Mesenteric fat pad (tissue), 1 donor: ENCODE results near the gene NPC1. TPM values are rescaled to one million over a fixed set of nuclear protein-coding genes. Genes with fewer than 3 reads are reported as not detected.
"Not testable (repeated sequence)": the region's sequence is repeated elsewhere in the genome, so short reads cannot be mapped to it uniquely, and the experiment has no call there.

Source experiments
- DNase-seq: peaks from one replicate; pipeline ENCODE4 v3.0.0-alpha.2; 2020; ENCODE audit warnings: low spot score
- total RNA-seq: library from RNA; stranded (reverse); fragmentation: NEBNext Ultra II Directional; extraction: Animal tissue kit (Norgen Biotek cat#: 25700); gene quantifications from one replicate; pipeline ENCODE4 v1.2.1, GENCODE V29; 2021
- donor health status: DM: yes; HTN: yes; CAD: no.

NPC1 gene
- total RNA-seq, 1 donor from 2014 or later: 59.3 TPM

DNA sequence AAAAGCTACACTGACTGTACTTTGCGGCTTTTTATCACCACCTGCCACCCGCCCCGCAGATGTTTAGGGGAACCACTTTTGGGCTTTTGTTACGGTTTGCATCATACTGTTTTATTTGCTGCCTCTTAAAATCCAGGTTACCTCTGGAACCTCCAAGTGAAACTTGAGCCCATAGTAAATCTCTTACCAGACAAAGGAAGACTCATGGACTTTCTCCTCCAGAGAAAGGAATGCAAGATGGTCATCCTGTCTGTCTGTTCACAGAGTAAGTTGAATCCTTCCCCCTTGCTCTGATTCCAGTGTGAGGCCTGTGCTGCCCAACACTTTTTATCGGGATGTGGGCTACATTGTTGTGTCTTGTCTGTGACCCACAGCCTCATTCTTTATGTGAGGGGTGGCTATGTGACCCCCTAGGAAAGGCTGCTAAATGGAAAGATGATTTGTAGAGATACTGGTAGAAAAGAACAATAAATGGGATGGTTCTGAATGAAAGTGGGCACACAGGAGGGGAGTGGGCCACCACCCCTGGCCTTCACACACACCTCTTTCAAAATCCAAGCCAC, 59.7 kb downstream of the NPC1 start:
- no peak for DNase-seq

DNA sequence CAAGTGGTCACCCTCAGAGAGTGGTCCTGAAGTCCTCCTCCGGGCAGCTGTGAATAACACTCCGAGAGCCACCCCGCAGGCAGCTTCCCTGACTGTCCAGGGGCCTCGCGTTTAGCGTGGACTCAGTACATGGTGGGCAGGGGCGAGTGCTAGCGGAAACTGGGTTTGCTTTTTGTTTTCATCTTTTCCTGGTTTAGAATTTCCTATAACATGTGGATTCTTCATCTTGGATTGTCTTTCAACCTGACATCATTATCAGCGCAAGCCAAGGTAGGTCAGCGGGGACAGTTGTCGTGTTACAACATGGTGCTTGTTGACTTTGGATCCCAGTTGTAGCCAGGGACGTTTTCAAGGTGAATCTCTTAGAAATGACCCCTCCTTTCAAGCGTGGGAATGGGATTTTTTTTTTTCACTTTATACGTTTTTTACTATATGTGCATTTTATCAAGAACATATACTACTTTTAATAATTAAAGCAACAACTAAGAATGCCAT, 62.0 kb downstream of the NPC1 start:
- DNase-seq: no peak

DNA sequence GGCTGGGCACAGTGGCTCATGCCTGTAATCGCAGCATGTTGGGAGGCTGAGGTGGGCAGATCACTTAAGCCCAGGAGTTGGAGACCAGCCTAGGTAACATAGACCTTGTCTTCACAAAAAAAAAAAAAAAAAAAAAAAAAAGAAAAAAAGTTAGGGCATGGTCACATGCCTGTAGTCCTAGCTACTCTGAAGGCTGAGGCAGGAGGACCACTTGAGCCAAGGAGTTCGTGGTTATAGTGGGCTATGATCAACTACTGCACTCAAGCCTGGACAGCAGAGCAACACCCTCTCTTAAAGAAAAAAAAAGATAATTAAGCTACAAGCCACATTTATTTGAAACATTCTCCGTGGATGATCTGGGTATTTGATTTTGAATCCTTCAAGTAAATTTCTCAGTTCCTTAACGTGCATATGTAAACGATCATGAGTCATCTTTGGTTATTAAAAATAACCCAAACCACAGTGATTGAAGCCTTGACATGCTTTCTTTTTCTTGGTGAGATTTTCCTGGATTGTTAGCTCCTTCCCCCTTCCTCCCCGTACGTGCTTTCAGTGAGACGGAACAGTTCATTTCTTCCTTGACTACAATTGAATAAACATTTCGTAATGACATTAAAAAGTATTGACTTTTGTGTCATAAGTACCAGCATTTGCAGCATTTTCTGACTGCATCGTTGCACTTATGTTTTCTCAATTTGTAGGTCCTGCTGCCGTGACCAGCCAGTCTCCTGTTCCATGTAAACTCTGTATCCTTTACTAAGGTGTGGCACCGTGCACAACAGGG, 62.7 kb downstream of the NPC1 start:
- DNase-seq: no peak

DNA sequence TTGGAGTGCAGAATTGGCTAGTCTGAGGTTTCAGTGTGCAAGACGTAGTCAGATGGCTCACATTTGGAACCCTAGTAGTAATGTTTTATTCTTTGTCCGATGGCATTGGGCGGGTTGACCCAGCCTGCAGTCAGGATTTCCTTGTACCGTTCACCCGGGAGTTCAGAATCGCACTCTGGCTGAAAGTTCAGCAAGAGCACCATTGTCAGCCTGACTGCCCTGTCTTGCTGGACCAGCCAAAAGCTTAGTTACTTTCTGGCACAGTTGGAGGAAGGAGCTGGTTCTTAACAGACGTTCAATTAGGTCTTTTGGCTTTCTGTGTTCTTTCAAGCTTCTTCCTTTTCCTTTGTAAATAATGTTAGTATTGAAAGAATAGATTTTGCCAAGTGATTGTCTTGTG, 64.4 kb downstream of the NPC1 start:
- DNase-seq: no peak

DNA sequence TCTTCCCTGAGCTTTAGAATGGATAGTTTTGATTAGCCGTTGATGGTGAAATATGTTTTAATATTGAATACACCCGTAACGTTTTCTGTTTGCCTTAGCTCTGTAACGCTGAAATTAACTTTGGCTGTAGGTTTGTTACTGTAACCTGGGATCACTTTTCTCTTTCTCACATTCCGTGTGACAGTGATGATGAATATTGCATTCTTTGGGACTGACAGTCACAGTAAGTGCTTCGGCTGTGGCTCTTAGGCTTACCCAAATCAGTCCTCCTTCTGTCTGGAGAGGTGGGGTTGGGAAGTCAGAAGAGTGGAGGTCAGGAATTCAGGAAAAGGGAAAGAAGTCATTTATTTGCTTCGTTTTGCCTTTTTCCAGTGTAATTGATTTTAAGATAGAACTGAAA, 65.0 kb downstream of the NPC1 start:
- DNase-seq: no peak

DNA sequence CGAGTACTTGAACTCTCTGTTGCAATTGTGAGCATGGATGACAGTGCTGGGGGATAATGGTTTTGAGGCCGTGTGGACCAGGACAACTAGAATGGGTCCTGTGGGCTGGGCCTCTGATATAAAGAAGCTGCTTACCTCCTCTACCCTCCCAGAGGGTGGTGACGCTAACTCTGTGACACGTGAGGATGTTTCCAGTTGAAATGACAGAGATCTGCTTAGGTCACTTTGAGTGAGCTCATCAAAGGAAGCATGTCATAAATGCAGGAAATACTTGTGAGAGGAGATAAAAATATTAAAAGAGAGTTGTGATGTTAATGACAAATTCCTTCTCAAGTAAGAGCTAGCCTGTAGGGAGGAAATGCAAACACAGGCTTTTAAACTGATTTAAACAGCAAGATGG, 66.6 kb downstream of the NPC1 start:
- DNase-seq: no peak

DNA sequence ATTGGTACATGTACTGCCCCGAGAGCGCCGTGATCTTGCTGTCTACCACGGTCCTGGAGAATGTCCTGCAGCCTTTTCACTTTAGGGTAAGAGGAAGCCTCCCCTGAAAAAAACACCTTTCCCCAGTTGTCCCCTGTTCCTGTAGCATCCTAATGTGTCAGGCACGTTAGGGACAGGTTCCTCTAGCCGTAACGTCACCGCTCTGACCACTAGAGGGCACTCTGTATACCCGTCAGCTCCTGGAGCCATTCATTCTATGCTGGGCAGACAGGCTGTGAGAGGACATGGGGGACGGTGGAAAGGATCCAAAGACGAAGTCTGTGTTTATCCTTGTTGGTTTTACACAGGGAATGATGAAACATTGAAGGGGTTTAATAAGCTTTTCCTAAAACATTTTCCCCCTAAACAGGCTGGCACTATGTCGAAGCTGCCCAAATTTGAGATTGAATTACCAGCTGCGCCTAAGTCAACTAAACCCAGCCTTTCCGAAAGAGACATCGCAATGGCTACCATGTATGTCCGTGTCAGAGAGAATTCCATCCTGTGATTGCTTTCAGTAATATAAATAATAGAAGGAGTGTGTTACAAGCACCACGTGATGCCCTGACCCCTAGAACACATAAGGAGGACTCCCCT, 70.3 kb downstream of the NPC1 start:
- no peak for DNase-seq

DNA sequence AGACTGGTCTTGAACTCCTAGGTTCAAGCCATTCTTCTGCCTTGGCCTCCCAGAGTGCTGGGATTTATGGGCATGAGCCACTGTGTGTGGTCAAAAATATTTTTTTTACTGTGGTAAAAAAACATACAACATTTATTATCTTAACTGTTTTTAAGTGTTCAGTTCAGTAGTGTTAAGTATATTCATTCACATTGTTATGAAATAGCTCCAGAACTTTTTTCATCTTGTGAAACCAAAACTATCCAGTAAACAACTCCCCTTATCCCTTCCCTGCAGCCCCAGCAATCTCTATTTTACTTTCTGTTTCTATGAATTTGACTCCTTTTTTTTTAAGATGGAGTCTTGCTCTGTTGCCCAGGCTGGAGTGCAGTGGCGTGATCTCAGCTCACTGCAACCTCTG, 73.7 kb downstream of the NPC1 start:
- no peak for DNase-seq

DNA sequence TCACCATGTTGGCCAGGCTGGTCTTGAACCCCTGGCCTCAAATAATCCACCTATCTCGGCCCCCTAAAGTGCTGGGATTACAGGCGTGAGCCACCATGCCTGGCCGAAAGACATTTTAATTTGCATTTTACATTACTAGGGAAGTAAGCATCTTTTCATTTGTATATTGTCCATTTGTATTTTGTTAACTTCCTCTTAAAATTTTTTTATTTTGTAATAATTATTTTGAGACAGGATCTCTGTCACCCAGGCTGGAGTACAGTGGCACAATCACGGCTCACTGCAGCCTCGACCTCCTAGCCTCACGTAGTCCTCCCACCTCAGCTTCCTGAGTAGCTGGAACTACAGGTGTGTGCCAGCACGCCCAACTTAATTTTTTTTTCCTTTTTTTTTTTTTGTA, 74.1 kb downstream of the NPC1 start:
- DNase-seq: not testable (repeated sequence)

DNA sequence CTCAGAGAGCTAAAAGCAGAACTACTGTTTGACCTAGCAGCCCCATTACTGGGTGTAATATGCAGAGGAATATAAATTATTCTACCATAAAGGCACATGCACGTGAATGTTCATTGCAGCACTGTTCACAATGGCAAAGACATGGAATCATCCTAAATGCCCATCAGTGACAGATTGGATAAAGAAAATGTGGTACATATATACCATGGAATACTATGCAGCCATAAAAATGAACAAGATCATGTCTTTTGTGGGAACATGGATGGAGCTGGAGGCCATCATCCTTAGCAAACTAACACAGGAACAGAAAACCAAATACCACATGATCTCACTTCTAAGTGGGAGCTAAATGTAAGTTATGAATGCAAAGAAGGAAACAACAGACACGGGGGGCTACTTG, 75.4 kb downstream of the NPC1 start:
- DNase-seq: not testable (repeated sequence)

DNA sequence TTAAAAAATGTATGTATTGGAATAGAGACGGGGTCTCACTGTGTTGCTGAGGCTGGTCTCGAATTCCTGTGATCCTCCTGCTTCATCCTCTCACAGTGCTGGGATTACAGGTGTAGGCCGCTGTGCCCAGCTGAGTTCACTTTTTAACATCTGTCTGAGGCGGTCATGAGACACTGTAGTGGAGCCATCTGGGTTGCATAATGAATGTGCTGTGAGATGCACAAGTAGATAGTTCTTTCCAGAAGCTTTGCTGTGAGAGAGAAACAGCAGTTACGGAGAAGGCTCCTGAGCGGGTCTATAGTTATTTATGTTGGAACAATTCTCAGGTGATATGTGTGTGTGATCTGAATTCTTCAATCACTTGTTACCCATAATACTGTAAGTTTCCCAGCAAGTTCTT, 79.9 kb downstream of the NPC1 start:
- DNase-seq: no peak

DNA sequence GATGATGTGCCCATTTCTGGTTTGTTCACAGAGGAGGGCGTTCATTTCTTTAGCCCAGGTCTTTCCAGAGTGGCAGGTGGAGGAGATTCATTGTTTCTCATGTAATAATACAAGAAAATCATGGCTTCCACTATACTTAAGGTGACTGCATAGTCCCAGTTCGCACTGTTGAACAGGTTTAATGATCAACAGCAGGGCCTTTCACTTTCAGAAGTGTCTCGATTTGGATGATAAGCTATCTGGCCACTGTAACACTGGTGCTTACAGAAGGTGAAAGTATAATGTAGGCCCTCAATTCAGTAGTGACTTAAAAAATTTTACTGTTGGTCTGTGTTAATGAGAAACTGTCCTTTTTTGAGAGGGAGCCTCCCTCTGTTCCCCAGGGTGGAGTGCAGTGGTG, 81.6 kb downstream of the NPC1 start:
- DNase-seq: no peak

DNA sequence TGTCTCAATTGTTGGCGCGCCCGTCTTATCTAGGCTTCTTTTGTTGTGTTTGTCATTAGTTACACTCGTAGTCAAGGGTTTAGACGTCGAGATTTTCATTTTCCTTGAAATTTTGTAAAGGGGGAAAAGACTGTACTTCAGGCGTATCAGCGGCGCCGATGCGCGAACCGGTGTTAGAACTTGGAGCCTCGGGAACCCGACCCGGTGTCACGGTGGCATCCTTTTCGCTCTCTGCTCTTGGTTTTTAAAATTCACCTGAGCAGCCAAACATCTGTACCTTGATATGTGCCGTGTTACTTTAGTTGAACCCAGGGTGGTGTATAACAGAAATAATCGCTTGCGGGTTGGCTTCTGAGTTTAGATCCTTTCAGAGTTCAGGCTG, 82.4 kb downstream of the NPC1 start:
- no peak for DNase-seq

DNA sequence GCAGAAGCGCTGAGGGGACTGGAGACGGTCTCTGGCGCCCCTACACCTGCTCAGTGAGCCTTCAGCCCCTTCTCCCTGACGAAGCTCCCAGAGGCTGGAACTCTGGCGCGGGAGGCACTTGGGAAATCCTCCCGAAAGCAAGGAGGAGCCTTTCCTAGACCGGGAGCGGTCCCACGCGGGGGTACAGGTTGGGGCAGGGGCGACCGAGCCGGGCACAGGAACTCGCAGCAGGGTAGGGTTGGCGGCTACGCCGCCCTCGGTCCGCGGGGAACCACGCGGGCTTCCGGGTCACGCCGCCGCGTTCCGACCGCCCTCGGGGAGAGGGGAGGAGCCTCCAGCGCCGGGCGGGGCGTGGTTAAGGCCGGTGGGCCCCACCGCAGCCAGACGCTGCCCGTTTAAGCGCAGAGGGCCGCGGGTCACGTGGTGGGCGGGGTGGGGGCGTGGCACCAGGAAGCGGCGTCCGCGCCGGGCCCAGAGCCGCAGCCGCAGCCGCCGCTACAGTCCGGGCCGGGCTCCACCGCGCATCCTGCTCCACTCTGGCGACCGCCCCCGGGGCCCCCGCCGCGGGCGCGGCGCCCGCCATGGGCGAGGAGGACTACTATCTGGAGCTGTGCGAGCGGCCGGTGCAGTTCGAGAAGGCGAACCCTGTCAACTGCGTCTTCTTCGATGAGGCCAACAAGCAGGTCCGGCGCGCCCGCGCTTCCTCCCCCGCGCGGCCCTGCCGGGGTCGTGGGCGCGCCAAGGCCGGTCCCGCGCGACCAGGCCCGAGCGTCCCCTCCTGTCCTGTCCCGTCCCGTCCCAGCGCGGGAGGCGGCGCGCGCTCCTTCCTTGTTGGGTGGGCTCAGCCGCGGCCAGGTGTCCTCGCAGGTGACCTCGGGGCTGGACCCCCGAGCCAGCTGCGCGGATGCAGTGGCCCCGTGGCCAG, 83.0 kb downstream of the NPC1 start, which contains the start of gene RMC1:
Gene RMC1 (plus strand): TSS at position 474 of the 925 bp plus-strand sequence. CDS start 108 bp downstream, at position 582.
- DNase-seq: peak; percentile 100

DNA sequence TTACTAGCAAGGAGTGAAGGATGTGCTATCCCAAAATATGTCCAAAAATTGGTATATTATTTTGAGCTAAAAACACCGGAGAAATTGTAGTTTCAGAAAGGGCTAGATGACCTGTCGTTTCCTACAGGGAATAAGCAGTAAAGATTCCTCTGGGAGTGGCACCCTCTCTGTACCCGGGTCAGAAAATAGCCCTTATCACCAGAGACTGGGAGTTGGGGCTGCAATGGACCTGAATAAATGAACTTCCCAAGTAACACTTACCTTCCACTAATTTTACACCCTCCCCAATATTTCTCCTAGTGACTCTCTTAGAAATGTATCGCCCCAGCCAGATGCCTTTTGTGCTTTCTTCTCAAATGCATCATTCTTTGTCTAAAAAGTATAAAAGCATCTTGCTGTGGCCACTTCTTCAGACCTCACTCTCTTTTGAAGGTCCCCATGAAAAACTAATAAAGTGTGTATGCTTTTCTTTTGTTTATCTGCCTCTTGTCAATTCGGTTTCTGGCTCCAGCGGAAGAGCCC, 83.7 kb downstream of the NPC1 start:
- DNase-seq: no peak

DNA sequence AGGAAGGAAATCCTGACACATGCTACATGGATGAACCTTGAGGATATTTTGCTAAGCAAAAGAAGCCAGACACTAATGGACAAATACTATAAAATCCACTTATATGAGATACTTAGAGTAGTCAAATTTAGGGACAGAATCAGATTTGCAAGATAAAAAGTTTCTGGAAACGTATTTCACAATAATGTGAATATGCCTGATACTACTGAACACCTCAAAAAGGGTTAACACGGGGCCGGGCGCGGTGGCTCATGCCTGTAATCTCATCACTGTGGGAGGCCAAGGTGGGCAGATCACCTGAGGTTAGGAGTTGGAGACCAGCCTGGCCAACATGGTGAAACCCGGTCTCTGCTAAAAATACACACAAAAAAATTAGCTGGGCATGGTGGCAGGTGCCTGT, 84.7 kb downstream of the NPC1 start:
- DNase-seq: no peak

DNA sequence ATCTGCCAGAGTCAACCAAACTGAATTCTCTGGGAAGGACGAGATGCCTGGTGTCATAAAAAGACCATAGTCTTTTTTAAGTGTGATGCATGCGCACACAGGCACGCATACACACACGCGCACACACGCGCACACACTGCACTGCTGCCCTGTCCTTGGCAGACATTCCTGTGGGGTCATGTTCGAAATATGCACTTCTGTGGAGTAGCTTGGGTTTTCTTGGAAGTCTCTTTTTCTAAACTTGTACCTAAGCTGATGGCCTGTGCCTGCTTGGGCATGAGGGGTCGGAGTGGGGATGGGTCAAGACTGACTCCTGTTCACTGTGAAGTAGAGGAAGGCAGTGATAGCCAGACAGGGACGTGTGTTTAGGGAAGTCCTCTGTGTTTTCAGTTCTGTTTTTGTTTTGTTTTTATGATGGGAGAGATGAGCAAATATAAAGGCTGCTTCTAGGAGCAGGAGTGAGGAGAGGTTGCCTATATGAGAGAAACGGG, 87.0 kb downstream of the NPC1 start:
- no peak for DNase-seq

DNA sequence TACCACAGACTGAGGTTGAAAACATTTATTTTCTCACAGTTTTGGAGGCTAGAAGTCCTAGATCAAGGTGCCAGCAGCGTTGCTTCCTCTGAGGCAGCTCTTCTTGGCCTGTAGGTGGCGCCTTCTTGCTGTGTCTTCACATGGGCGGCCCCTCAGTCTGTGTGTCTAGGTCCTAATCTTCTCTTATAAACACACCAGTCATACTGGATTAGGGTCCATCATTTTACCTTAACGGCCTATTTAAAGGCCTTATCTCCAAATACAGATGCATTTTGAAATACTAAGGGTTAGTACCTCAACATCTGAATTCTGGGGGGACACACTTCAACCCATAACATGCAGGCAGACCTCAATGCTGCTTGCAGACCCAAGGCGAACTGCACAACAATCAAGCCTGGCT, 87.4 kb downstream of the NPC1 start:
- DNase-seq: no peak

DNA sequence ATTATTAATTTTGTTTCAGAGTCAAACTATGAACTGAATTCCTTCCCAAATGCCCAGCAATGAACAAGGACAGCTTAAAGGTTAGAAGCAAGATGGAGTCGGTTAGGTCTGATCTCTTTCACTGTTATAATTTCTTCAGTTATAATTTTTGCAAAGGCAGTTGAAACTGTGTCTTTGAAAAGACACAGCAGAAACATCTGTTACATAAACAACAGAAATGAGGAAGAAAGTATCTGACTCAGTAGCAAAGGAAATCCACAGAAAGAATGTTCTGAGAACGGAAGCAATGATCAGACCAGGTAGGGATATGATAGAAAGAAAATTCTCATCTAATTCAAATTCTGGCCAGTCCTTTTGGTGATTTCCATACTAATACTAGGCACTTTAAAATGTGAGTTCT, 88.2 kb downstream of the NPC1 start:
- DNase-seq: no peak

DNA sequence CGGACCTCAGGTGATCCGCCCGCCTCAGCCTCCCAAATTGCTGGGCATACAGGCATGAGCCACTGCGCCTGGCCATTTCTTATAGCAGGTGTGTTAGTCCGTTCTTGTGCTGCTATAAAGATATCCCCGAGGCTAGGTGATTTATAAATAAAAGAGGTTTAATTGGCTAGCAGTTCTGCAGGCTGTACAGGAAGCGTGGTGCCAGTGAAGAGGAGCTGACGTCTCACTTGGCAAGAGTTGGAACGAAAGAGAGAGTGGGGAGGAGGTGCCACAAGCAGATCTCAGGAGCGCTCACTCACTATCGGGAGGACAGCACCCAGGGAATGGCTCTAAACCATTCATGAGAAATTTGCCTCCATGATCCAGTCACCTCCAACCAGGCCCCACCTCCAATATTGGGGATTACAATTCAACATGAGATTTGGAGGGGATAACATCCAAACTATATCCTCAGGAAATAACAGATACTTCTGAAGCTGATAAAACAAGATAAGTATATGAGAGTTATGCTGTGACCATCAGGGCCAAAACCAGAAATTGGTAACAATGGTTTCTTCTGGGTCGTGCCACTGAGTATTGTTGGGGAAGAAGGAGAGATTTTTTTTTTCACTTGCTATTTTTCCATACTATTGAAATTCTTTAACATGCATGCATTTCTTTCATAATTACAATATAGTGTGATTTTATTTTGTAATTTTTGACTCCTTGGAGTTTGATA, 90.4 kb downstream of the NPC1 start:
- DNase-seq: no peak
